ENCODE results near the gene ROBO2.

GRCh38 chr3:77240072-77240650, 200.3 kb downstream of the ROBO2 start:
- TF ChIP-seq EZH2 (IDR thresholded peaks at IDR 0.05; ENCODE audit: borderline replicate concordance, low read length) (no peak), CTCF (conservative IDR thresholded peaks at IDR 0.05 in 1 of 2, IDR thresholded peaks at IDR 0.05 in 1 of 2; ENCODE audit: extremely low read depth in 1 of 2, insufficient read depth in 1 of 2, low read depth in 1 of 2, low read length in 2 of 2) (no peak)
